Transverse colon (tissue), 4 donors: ENCODE results near the gene VAPB. TPM values are rescaled to one million over a fixed set of nuclear protein-coding genes. Genes with fewer than 3 reads are reported as not detected.

Source experiments
- DNase-seq: peaks from one replicate; pipeline ENCODE4 v3.0.0-alpha.2; 2019
- H3K27ac ChIP-seq, 4 donors: fragments of 200-600 bp; sonication (generic); 2 replicates each; pipeline ENCODE4 v1.5.1; 2016 to 2018; ENCODE audit warnings: inconsistent platforms in 4 of 4
- H3K27me3 ChIP-seq: fragments of 200-600 bp; sonication (generic); 2 replicates; pipeline ENCODE4 v1.5.1; 2017; ENCODE audit warnings: inconsistent platforms
- H3K36me3 ChIP-seq, 4 donors: fragments of 200-600 bp; sonication (generic); 2 replicates each; pipeline ENCODE4 v1.5.1; 2017 to 2019; ENCODE audit warnings: inconsistent platforms in 4 of 4
- H3K4me1 ChIP-seq, 4 donors: fragments of 200-600 bp; sonication (generic); 2 replicates each; pipeline ENCODE4 v1.5.1; 2017 to 2020; ENCODE audit warnings: inconsistent platforms in 4 of 4
- H3K4me3 ChIP-seq, 4 donors: fragments of 200-600 bp; sonication (generic); 1 replicate in 1 of 4; 2 replicates in 3 of 4; pipeline versions ENCODE4 v1.5.1 to v1.6.1; 2017 to 2019; ENCODE audit warnings: inconsistent platforms in 4 of 4
- H3K9me3 ChIP-seq, 2 donors: fragments of 200-600 bp; sonication (generic); 2 replicates each; pipeline ENCODE4 v1.5.1; 2017 to 2019; ENCODE audit warnings: inconsistent platforms in 2 of 2
- CTCF ChIP-seq, 5 experiments: fragments of 200-600 bp in 3 of 5; fragments of 450-650 bp in 2 of 5; sonication (generic) in 3 of 5; IDR thresholded peaks; 1 replicate in 2 of 5; 2 replicates in 3 of 5; pipeline ENCODE4 v1.5.1; 2016 to 2017; ENCODE audit warnings: antibody characterized with exemption in 5 of 5, inconsistent platforms in 3 of 5, mild to moderate bottlenecking in 2 of 5, moderate library complexity in 1 of 5
- EP300 ChIP-seq: sonication (generic); formaldehyde crosslinking; IDR thresholded peaks from one replicate; pipeline ENCODE4 v1.6.1; 2017; ENCODE audit warnings: antibody characterized with exemption, low read depth
- POLR2A ChIP-seq: fragments of 450-650 bp; IDR thresholded peaks from one replicate; pipeline ENCODE4 v1.6.1; 2016; ENCODE audit warnings: antibody characterized with exemption, mild to moderate bottlenecking, moderate library complexity
- POLR2AphosphoS5 ChIP-seq, 3 donors: sonication (generic); formaldehyde crosslinking; IDR thresholded peaks; one replicate each; pipeline ENCODE4 v1.6.1; 2016; ENCODE audit warnings: antibody characterized with exemption in 3 of 3
- WGBS, 2 donors: methylation state at CpG; one replicate each; pipeline ENCODE4 v1.1.5; 2018; ENCODE audit warnings: low coverage in 1 of 2; 5-methylcytosine and 5-hydroxymethylcytosine counted together
- in situ Hi-C, 4 donors: fragments of 200-750 bp; cut with MboI; loops; one replicate each; pipeline versions ENCODE4 v1.15.0 to v1.15.1; 2017; ENCODE audit warnings: low sequenced_read_pairs in 3 of 4, low pct_ligation_motif_present in 1 of 4, low pct_unique_long_range_greater_than_20kb in 1 of 4
- intact Hi-C: fragments of 100-400 bp; cut with DNase I; formaldehyde crosslinking; loops from one replicate; pipeline ENCODE4 v1.15.1; 2023; ENCODE audit warnings: low total_unique reads
- total RNA-seq, 4 donors: library from RNA; depleted of rRNA; stranded (reverse); fragments of >200 nt; gene quantifications; one replicate each; pipeline ENCODE4 v1.1.0, GENCODE V29; 2016

Gene VAPB
- total RNA-seq, 4 donors from 2014 or later: 11.6 to 44.8 (median 28.0) TPM

- intact Hi-C loops: no loop called here
- H3K4me1 ChIP-seq: peaks cover 0 to 16% (median 0%) of the 10 kb centered on the region in 4 donors
- peak; percentile 43 to 87 (median 72) for TF ChIP-seq POLR2AphosphoS5 (IDR thresholded peaks at IDR 0.05)
- TF ChIP-seq CTCF (IDR thresholded peaks at IDR 0.05): no peak
- TF ChIP-seq POLR2A: no peak
- no peak for TF ChIP-seq EP300
- DNase-seq: peak; percentile 48
- H3K9me3 ChIP-seq: no peaks in the 10 kb centered on the region
- in situ Hi-C loops: no loop called here
- no peaks in the 10 kb centered on the region for H3K36me3 ChIP-seq
- 79% methylated on average over 26 of the region's 26 CpGs; no CpG with 5 or more reads in 1 of the 2 donors for WGBS, 2 donors
- H3K27ac ChIP-seq: peak overlapping the region in 3 of 4 donors; percentile 11 to 70 (median 46)
- H3K27me3 ChIP-seq: peaks cover 3% of the 10 kb centered on the region
- no peak overlapping the region for H3K4me3 ChIP-seq
Observed at GRCh38 chr20:58471193-58472164, 82.5 kb downstream of the VAPB start.

- DNase-seq: no peak
- intact Hi-C loops (no loop called here), in situ Hi-C loops (no loop called here)
- 89 to 90% methylated on average over 3 to 20 of the region's 20 CpGs for WGBS, 2 donors
- no peak overlapping the region for H3K4me3 ChIP-seq
- no peak overlapping the region for H3K27ac ChIP-seq
- H3K27me3 ChIP-seq: no peaks in the 10 kb centered on the region
- H3K4me1 ChIP-seq: peaks cover 0 to 16% (median 0%) of the 10 kb centered on the region in 4 donors
- TF ChIP-seq POLR2A (no peak), POLR2AphosphoS5 (IDR thresholded peaks at IDR 0.05) (no peak), CTCF (IDR thresholded peaks at IDR 0.05) (no peak), EP300 (no peak)
- H3K9me3 ChIP-seq: no peaks in the 10 kb centered on the region
- H3K36me3 ChIP-seq: no peaks in the 10 kb centered on the region
Observed at GRCh38 chr20:58472273-58473018, 83.4 kb downstream of the VAPB start.

GRCh38 chr20:58473453-58474425, 84.7 kb downstream of the VAPB start:
- H3K27ac ChIP-seq: no peak overlapping the region
- no peak for DNase-seq
- H3K4me3 ChIP-seq: no peak overlapping the region
- in situ Hi-C loops: no loop called here
- H3K9me3 ChIP-seq: peaks cover 0 to 5% of the 10 kb centered on the region in 2 donors
- H3K4me1 ChIP-seq: peaks cover 0 to 7% (median 0%) of the 10 kb centered on the region in 4 donors
- intact Hi-C loops: no loop called here
- WGBS, 2 donors: 87 to 88% methylated on average over 7 to 13 of the region's 13 CpGs
- TF ChIP-seq EP300: no peak
- no peak for TF ChIP-seq POLR2A
- no peak for TF ChIP-seq POLR2AphosphoS5 (IDR thresholded peaks at IDR 0.05)
- no peak for TF ChIP-seq CTCF (IDR thresholded peaks at IDR 0.05)
- no peaks in the 10 kb centered on the region for H3K36me3 ChIP-seq
- no peaks in the 10 kb centered on the region for H3K27me3 ChIP-seq
